ENCODE data around the gene PPP1R9A.

PPP1R9A gene

DNA sequence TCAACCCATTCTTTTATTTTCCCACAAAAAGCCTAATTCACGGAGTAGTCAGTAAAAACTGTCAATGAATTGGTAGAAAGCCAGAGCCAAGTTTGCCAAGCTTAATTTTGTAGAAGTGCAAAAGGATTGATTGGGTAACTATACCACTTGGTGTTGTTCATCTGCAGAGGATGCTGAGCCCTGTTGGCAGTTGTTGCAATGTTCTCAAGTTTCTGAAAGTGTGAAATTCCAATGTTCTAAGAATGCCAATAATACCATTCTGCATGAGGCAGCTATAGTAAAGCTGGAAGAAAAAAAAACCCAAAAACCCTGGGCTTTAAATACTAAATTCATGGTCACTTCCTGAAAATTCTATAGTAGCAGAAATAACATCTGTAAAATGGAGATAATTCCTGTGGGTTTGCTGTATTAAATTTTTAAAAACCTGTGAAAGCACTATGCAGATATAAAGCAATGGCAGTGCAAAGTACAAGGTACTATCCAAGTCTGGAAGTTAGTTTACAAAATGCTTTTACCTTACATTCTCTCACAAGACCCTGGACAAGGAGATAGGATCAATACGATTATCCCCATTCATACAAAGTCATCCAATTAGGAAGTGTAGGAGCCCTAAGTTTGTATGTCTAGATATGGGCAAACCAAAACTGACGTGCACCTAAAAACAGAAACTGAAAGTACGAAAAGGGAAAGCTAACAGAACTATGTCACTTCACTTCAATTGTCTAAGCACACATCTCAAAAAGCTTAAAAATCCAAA is 423.0 kb downstream of the PPP1R9A start:
- H3K27me3 ChIP-seq (ENCODE audit: insufficient read depth, low read length, poor library complexity, severe bottlenecking), result no peaks in the 10 kb centered on the region
- H3K9me3 ChIP-seq (ENCODE audit: insufficient read depth, low read depth, low read length), result no peaks in the 10 kb centered on the region
- peak overlapping the region; percentile 70 for H3K4me3 ChIP-seq (ENCODE audit: low read length, poor library complexity, severe bottlenecking)
- H3K4me2 ChIP-seq (ENCODE audit: low read depth, low read length, poor library complexity, severe bottlenecking), result peak overlapping the region; percentile 82
- TF ChIP-seq EZH2phosphoT487 (IDR thresholded peaks at IDR 0.05; ENCODE audit: borderline replicate concordance), result no peak
- TF ChIP-seq, protein P1, sequence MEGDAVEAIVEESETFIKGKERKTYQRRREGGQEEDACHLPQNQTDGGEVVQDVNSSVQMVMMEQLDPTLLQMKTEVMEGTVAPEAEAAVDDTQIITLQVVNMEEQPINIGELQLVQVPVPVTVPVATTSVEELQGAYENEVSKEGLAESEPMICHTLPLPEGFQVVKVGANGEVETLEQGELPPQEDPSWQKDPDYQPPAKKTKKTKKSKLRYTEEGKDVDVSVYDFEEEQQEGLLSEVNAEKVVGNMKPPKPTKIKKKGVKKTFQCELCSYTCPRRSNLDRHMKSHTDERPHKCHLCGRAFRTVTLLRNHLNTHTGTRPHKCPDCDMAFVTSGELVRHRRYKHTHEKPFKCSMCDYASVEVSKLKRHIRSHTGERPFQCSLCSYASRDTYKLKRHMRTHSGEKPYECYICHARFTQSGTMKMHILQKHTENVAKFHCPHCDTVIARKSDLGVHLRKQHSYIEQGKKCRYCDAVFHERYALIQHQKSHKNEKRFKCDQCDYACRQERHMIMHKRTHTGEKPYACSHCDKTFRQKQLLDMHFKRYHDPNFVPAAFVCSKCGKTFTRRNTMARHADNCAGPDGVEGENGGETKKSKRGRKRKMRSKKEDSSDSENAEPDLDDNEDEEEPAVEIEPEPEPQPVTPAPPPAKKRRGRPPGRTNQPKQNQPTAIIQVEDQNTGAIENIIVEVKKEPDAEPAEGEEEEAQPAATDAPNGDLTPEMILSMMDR (conservative IDR thresholded peaks at IDR 0.05; ENCODE audit: low read length), result no peak
- H3F3A ChIP-seq (ENCODE audit: low read depth), result no peaks in the 10 kb centered on the region
- peak overlapping the region; percentile 66 for H3K9ac ChIP-seq (ENCODE audit: low read depth, low read length, poor library complexity, severe bottlenecking)
- H3K36me3 ChIP-seq (ENCODE audit: insufficient read depth, low read length), result no peaks in the 10 kb centered on the region
- H3K4me1 ChIP-seq (ENCODE audit: insufficient read depth, low read length, poor library complexity, severe bottlenecking), result peaks cover 16% of the 10 kb centered on the region
- H3K9me2 ChIP-seq (replicated peaks; ENCODE audit: low read depth, low read length), result no peaks in the 10 kb centered on the region
- H3K79me2 ChIP-seq (ENCODE audit: insufficient read depth, low read length), result no peaks in the 10 kb centered on the region
- H4K20me1 ChIP-seq (ENCODE audit: insufficient read depth, low read length, poor library complexity, severe bottlenecking), result no peaks in the 10 kb centered on the region
- H2AFZ ChIP-seq (ENCODE audit: low read length), result peak overlapping the region; percentile 89

DNA sequence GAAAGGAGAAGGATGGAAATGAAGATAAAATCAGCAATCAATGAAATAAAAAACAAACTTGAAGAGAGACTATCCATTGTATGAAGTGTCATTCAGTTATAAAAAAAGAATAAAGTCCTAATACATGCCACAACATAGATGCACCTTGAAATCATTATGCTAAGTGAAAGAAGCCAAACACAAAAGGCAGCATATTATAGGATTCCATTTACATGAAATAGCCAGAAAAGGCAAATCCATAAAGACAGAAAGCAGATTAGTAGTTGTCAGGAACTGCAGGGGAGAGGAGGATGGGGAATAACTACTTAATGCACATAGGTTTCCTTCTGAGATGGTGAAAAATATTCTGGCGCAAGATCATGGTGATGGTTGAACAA is 423.6 kb downstream of the PPP1R9A start:
- Histone ChIP-seq H3K36me3 (ENCODE audit: insufficient read depth, low read length) (no peaks in the 10 kb centered on the region), H3K9me3 (ENCODE audit: insufficient read depth, low read depth, low read length) (no peaks in the 10 kb centered on the region), H3F3A (ENCODE audit: low read depth) (no peaks in the 10 kb centered on the region), H3K27me3 (ENCODE audit: insufficient read depth, low read length, poor library complexity, severe bottlenecking) (no peaks in the 10 kb centered on the region), H3K9me2 (replicated peaks; ENCODE audit: low read depth, low read length) (no peaks in the 10 kb centered on the region), H3K4me2 (ENCODE audit: low read depth, low read length, poor library complexity, severe bottlenecking) (peak overlapping the region; percentile 82), H4K20me1 (ENCODE audit: insufficient read depth, low read length, poor library complexity, severe bottlenecking) (no peaks in the 10 kb centered on the region), H3K79me2 (ENCODE audit: insufficient read depth, low read length) (no peaks in the 10 kb centered on the region), H2AFZ (ENCODE audit: low read length) (peak overlapping the region; percentile 89), H3K9ac (ENCODE audit: low read depth, low read length, poor library complexity, severe bottlenecking) (peak overlapping the region; percentile 66), H3K4me1 (ENCODE audit: insufficient read depth, low read length, poor library complexity, severe bottlenecking) (peaks cover 16% of the 10 kb centered on the region), H3K4me3 (ENCODE audit: low read length, poor library complexity, severe bottlenecking) (peak overlapping the region; percentile 70)
- TF ChIP-seq EZH2phosphoT487 (IDR thresholded peaks at IDR 0.05; ENCODE audit: borderline replicate concordance), result no peak
- TF ChIP-seq, protein P1 (conservative IDR thresholded peaks at IDR 0.05; ENCODE audit: low read length), result no peak

GRCh38 chr7:95334447-95334846 is 427.1 kb downstream of the PPP1R9A start:
- no peak overlapping the region for H3K4me2 ChIP-seq (ENCODE audit: low read depth, low read length, poor library complexity, severe bottlenecking)
- no peak for TF ChIP-seq EZH2phosphoT487 (IDR thresholded peaks at IDR 0.05; ENCODE audit: borderline replicate concordance)
- TF ChIP-seq, protein P1 (conservative IDR thresholded peaks at IDR 0.05; ENCODE audit: low read length), result no peak
- no peaks in the 10 kb centered on the region for H3K27me3 ChIP-seq (ENCODE audit: insufficient read depth, low read length, poor library complexity, severe bottlenecking)

More at GRCh38 chr7:95334447-95334846, 427.1 kb downstream of the PPP1R9A start:
- no peaks in the 10 kb centered on the region for H4K20me1 ChIP-seq (ENCODE audit: insufficient read depth, low read length, poor library complexity, severe bottlenecking)
- peak overlapping the region; percentile 38; the same call in 1 of the 2 replicates for H2AFZ ChIP-seq (ENCODE audit: low read length)
- H3K9me2 ChIP-seq (replicated peaks; ENCODE audit: low read depth, low read length), result no peaks in the 10 kb centered on the region
- H3F3A ChIP-seq (ENCODE audit: low read depth), result no peaks in the 10 kb centered on the region
- no peak overlapping the region for H3K9ac ChIP-seq (ENCODE audit: low read depth, low read length, poor library complexity, severe bottlenecking)
- no peak overlapping the region for H3K4me3 ChIP-seq (ENCODE audit: low read length, poor library complexity, severe bottlenecking)
- no peaks in the 10 kb centered on the region for H3K79me2 ChIP-seq (ENCODE audit: insufficient read depth, low read length)
- no peaks in the 10 kb centered on the region for H3K36me3 ChIP-seq (ENCODE audit: insufficient read depth, low read length)
- peaks cover 16% of the 10 kb centered on the region for H3K4me1 ChIP-seq (ENCODE audit: insufficient read depth, low read length, poor library complexity, severe bottlenecking)
- H3K9me3 ChIP-seq (ENCODE audit: insufficient read depth, low read depth, low read length), result no peaks in the 10 kb centered on the region
